Right renal cortex interstitium (tissue), 3 donors: ENCODE measurements around the gene DGKK. TPM values are rescaled to one million over a fixed set of nuclear protein-coding genes. Genes with fewer than 3 reads are reported as not detected.
"Not testable (repeated sequence)": the region's sequence is repeated elsewhere in the genome, so short reads cannot be mapped to it uniquely, and the experiment has no call there.

Source experiments
- DNase-seq, 3 donors: peaks; one replicate each; pipeline ENCODE4 v3.0.0-alpha.2; 2013; ENCODE audit warnings: low read depth in 3 of 3, low spot score in 2 of 3
- polyA plus RNA-seq, 3 donors: library from polyadenylated mRNA; unstranded; fragments of 120-200 nt; gene quantifications; one replicate each; pipeline ENCODE4 v1.2.1, GENCODE V29; 2013; ENCODE audit not compliant: insufficient read length in 3 of 3

Gene DGKK
- polyA plus RNA-seq, 3 donors, result 9.7 to 11.3 (median 10.9) TPM

GRCh38 chrX:50432829-50433289 lies 37.8 kb downstream of the DGKK start:
- DNase-seq, result no peak

GRCh38 chrX:50431623-50432022 lies 39.0 kb downstream of the DGKK start:
- DNase-seq, result no peak

GRCh38 chrX:50430917-50431575 lies 39.6 kb downstream of the DGKK start:
- no peak for DNase-seq

GRCh38 chrX:50428174-50428573 lies 42.5 kb downstream of the DGKK start:
- DNase-seq, result no peak

GRCh38 chrX:50407976-50408375 lies 62.6 kb downstream of the DGKK start:
- no peak for DNase-seq

GRCh38 chrX:50403903-50404302 lies 66.7 kb downstream of the DGKK start:
- DNase-seq, result no peak

GRCh38 chrX:50402886-50403285 lies 67.7 kb downstream of the DGKK start:
- DNase-seq, result no peak

GRCh38 chrX:50393902-50394301 lies 76.7 kb downstream of the DGKK start:
- DNase-seq, result no peak

- DNase-seq, result no peak
These were observed 84.1 kb downstream of the DGKK start for GRCh38 chrX:50386520-50386919.

GRCh38 chrX:50381729-50382415 lies 88.8 kb downstream of the DGKK start:
- no peak for DNase-seq

GRCh38 chrX:50375481-50376267 lies 95.0 kb downstream of the DGKK start:
- no peak for DNase-seq

GRCh38 chrX:50372966-50373365 lies 97.7 kb downstream of the DGKK start:
- DNase-seq, result no peak

- DNase-seq, result no peak
These were observed 126.7 kb downstream of the DGKK start for GRCh38 chrX:50343917-50344316.

GRCh38 chrX:50333308-50333707 lies 137.3 kb downstream of the DGKK start:
- DNase-seq, result no peak

- not testable (repeated sequence) for DNase-seq
These were observed 138.0 kb downstream of the DGKK start for GRCh38 chrX:50332668-50333067.

- no peak for DNase-seq
These were observed 143.4 kb downstream of the DGKK start for GRCh38 chrX:50327235-50327634.
